Right lung (tissue), 5 donors: ENCODE data around the gene ATP9B. TPM values are rescaled to one million over a fixed set of nuclear protein-coding genes. Genes with fewer than 3 reads are reported as not detected.

Experiments
- DNase-seq, 2 donors: peaks; one replicate each; pipeline ENCODE4 v3.0.0-alpha.2; 2013
- polyA plus RNA-seq, 5 donors: library from polyadenylated mRNA; unstranded; fragments of 120-200 nt; gene quantifications; one replicate each; pipeline versions ENCODE4 v1.2.1 to v1.2.3, GENCODE V29; 2013; ENCODE audit warnings: inconsistent platforms in 1 of 5, low replicate concordance in 1 of 5; ENCODE audit not compliant: insufficient read length in 5 of 5, insufficient read depth in 1 of 5

ATP9B gene
- polyA plus RNA-seq, 5 donors: 26.4 to 36.4 (median 34.5) TPM

GRCh38 chr18:79426376-79427300, 357.4 kb downstream of the ATP9B start:
- no peak for DNase-seq

GRCh38 chr18:79427368-79428225, 358.4 kb downstream of the ATP9B start:
- no peak for DNase-seq

Other genes starting within 250 kb of the ATP9B start
- under 1 TPM in 2 of 5 donors, not detected in 3; 0.04 to 0.06 TPM for gene SALL3, start 89.6 kb upstream of the ATP9B start, polyA plus RNA-seq